Esophagus muscularis mucosa (tissue), 4 donors: ENCODE data around the gene GSTO1. TPM values are rescaled to one million over a fixed set of nuclear protein-coding genes. Genes with fewer than 3 reads are reported as not detected.
"Not testable (repeated sequence)": the region's sequence is repeated elsewhere in the genome, so short reads cannot be mapped to it uniquely, and the experiment has no call there.

Experiments used
- DNase-seq: peaks from one replicate; pipeline ENCODE4 v3.0.0-alpha.2; 2017; ENCODE audit errors: extremely low spot score
- H3K27ac ChIP-seq, 4 donors: fragments of 200-600 bp; sonication (generic); replicated peaks in 1 of 4; 1 replicate in 3 of 4; 2 replicates in 1 of 4; pipeline ENCODE4 v1.5.1; 2016 to 2019; ENCODE audit warnings: mild to moderate bottlenecking in 1 of 4
- H3K27me3 ChIP-seq, 4 donors: fragments of 200-600 bp; sonication (generic); one replicate each; pipeline versions ENCODE4 v1.5.1 to v1.6.0; 2016 to 2019
- H3K36me3 ChIP-seq, 4 donors: fragments of 200-600 bp; sonication (generic); one replicate each; pipeline ENCODE4 v1.5.1; 2016 to 2019
- H3K4me1 ChIP-seq, 4 donors: fragments of 200-600 bp; sonication (generic); one replicate each; pipeline ENCODE4 v1.5.1; 2016 to 2019
- H3K4me3 ChIP-seq, 4 donors: fragments of 200-600 bp; sonication (generic); 1 replicate in 2 of 4; 2 replicates in 2 of 4; pipeline ENCODE4 v1.5.1; 2016 to 2019; ENCODE audit warnings: mild to moderate bottlenecking in 4 of 4, moderate library complexity in 1 of 4
- H3K9me3 ChIP-seq, 4 donors: fragments of 200-600 bp; sonication (generic); 1 replicate in 3 of 4; 2 replicates in 1 of 4; pipeline ENCODE4 v1.5.1; 2016 to 2019
- EP300 ChIP-seq: sonication (generic); formaldehyde crosslinking; IDR thresholded peaks from one replicate; pipeline ENCODE4 v1.6.1; 2017; ENCODE audit warnings: antibody characterized with exemption
- POLR2A ChIP-seq: fragments of 450-650 bp; IDR thresholded peaks from one replicate; pipeline ENCODE4 v1.6.1; 2017; ENCODE audit warnings: antibody characterized with exemption, moderate library complexity, mild to moderate bottlenecking, low read depth
- POLR2AphosphoS5 ChIP-seq, 2 donors: sonication (generic); formaldehyde crosslinking; IDR thresholded peaks; one replicate each; pipeline ENCODE4 v1.6.1; 2017; ENCODE audit warnings: antibody characterized with exemption in 2 of 2
- WGBS: methylation state at CpG from one replicate; pipeline ENCODE4 v1.1.5; 2018; 5-methylcytosine and 5-hydroxymethylcytosine counted together
- intact Hi-C: fragments of 100-400 bp; cut with DNase I; formaldehyde crosslinking; loops from one replicate; pipeline ENCODE4 v1.15.1; 2023
- total RNA-seq, 4 donors: library from RNA; depleted of rRNA; stranded (reverse); fragments of >200 nt; gene quantifications; one replicate each; pipeline versions ENCODE4 v1.1.0 to v1.2.1, GENCODE V29; 2016
- TF ChIP-seq, protein P1 (sequence below), 3 experiments: fragments of 200-600 bp in 2 of 3; fragments of 450-650 bp in 1 of 3; sonication (generic) in 2 of 3; IDR thresholded peaks; one replicate each; pipeline ENCODE4 v1.5.1; 2017 to 2019; ENCODE audit warnings: antibody characterized with exemption in 3 of 3, mild to moderate bottlenecking in 2 of 3, moderate library complexity in 1 of 3

Gene GSTO1
- total RNA-seq, 4 donors from 2014 or later, result 123 to 172 (median 152) TPM

DNA sequence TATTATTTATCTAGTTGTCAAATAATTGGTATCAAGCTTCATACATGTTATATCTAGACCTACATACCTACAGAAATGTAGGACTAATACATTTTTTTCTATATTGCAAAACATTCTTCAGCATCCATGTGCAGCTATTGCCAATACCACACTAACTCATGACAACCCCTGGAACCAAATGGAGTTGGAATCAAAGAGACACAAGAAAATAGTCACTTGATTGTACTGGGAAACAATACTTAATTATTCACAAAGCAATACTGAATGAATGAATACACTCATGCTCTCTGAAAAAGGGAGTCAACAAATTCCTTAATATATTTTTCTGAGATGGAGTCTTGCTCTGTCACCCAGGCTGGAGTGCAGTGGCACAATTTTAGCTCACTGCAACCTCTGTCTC is 12.1 kb upstream of the GSTO1 start:
- Histone ChIP-seq H3K27me3 (no peaks in the 10 kb centered on the region), H3K9me3 (no peaks in the 10 kb centered on the region), H3K36me3 (no peaks in the 10 kb centered on the region), H3K4me1 (no peaks in the 10 kb centered on the region), H3K27ac (no peak overlapping the region), H3K4me3 (no peak overlapping the region)
- TF ChIP-seq, protein P1, sequence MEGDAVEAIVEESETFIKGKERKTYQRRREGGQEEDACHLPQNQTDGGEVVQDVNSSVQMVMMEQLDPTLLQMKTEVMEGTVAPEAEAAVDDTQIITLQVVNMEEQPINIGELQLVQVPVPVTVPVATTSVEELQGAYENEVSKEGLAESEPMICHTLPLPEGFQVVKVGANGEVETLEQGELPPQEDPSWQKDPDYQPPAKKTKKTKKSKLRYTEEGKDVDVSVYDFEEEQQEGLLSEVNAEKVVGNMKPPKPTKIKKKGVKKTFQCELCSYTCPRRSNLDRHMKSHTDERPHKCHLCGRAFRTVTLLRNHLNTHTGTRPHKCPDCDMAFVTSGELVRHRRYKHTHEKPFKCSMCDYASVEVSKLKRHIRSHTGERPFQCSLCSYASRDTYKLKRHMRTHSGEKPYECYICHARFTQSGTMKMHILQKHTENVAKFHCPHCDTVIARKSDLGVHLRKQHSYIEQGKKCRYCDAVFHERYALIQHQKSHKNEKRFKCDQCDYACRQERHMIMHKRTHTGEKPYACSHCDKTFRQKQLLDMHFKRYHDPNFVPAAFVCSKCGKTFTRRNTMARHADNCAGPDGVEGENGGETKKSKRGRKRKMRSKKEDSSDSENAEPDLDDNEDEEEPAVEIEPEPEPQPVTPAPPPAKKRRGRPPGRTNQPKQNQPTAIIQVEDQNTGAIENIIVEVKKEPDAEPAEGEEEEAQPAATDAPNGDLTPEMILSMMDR (IDR thresholded peaks at IDR 0.05), result no peak
- TF ChIP-seq POLR2A (no peak), POLR2AphosphoS5 (IDR thresholded peaks at IDR 0.05) (no peak), EP300 (no peak)
- DNase-seq, result no peak
- intact Hi-C loops, result no loop called here

DNA sequence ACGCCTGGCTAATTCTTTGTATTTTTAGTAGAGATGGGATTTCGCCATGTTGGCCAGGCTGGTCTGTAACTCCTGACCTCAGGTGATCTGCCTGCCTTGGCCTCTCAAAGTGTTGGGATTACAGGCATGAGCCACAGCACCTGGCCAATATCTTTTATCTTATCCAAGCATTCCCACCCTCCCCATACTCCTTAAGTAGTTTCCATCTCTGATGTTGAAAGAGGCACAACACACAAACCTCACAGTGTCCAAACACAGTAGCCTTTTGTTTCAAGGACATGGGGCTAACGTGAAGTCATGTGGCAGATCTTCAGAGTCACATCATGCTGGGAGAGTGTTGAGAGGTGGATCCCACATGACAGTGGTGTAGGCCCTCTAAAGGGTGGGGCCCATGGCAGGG is 11.7 kb upstream of the GSTO1 start:
- WGBS, result 85% methylated on average over 3 of the region's 3 CpGs
- intact Hi-C loops, DNase-seq, H3K27me3 ChIP-seq, H3K9me3 ChIP-seq, H3K36me3 ChIP-seq, H3K27ac ChIP-seq, H3K4me3 ChIP-seq, H3K4me1 ChIP-seq: not testable (repeated sequence)

DNA sequence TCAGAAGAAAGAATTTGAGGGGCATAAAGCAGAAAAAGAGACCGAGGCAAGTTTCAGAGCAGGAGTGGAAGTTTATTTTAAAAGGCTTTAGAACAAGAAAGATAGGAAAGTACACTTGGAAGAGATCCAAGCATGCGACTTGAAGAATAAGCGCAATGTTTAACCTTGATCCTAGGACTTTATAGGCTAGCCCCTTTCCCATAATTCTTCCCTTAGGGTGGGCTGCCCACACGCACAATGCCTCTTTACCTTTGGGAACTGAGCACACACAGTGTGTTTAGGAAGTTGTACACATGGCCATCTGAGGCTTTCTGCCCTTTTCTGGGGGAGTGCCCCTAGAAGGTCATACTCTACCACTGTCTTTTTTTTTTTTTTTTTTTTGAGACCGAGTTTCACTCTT is 11.2 kb upstream of the GSTO1 start:
- H3K4me3 ChIP-seq, result no peak overlapping the region
- no peak overlapping the region for H3K27ac ChIP-seq
- H3K4me1 ChIP-seq, result no peaks in the 10 kb centered on the region
- H3K27me3 ChIP-seq, result no peaks in the 10 kb centered on the region
- no peaks in the 10 kb centered on the region for H3K36me3 ChIP-seq
- TF ChIP-seq EP300 (no peak), POLR2AphosphoS5 (IDR thresholded peaks at IDR 0.05) (no peak), POLR2A (no peak)
- TF ChIP-seq, protein P1 (IDR thresholded peaks at IDR 0.05), result no peak
- H3K9me3 ChIP-seq, result no peaks in the 10 kb centered on the region
- no peak for DNase-seq
- WGBS, result 63% methylated on average over 5 of the region's 5 CpGs
- intact Hi-C loops, result no loop called here

DNA sequence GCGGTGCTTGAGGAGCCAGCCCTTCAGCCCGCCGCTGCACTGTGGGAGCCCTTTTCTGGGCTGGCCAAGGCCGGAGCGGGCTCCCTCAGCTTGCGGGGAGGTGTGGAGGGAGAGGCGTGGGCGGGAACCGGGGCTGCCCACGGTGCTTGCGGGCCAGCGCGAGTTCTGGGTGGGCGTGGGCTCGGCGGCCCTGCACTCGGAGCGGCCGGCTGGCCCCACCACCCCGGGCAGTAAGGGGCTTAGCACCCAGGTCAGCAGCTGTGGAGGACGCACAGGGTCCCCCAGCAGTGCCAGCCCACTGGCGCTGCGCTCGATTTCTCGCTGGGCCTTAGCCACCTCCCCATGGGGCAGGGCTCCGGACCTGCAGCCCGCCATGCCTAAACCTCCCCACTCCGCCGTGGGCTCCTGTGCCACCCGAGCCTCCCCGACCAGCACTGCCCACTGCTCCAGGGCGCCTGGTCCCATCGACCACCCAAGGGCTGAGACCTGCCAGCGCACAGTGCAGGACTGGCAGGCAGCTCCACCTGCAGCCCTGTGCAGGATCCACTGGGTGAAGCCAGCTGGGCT is 9.5 kb upstream of the GSTO1 start:
- no peak overlapping the region for H3K27ac ChIP-seq
- intact Hi-C loops, result no loop called here
- H3K27me3 ChIP-seq, result no peaks in the 10 kb centered on the region
- WGBS, result 93% methylated on average over 20 of the region's 34 CpGs
- no peak for DNase-seq
- H3K4me1 ChIP-seq, result no peaks in the 10 kb centered on the region
- TF ChIP-seq, protein P1 (IDR thresholded peaks at IDR 0.05), result no peak
- no peak for TF ChIP-seq POLR2AphosphoS5 (IDR thresholded peaks at IDR 0.05)
- no peak for TF ChIP-seq POLR2A
- TF ChIP-seq EP300, result no peak
- no peaks in the 10 kb centered on the region for H3K9me3 ChIP-seq
- H3K4me3 ChIP-seq, result no peak overlapping the region
- no peaks in the 10 kb centered on the region for H3K36me3 ChIP-seq

DNA sequence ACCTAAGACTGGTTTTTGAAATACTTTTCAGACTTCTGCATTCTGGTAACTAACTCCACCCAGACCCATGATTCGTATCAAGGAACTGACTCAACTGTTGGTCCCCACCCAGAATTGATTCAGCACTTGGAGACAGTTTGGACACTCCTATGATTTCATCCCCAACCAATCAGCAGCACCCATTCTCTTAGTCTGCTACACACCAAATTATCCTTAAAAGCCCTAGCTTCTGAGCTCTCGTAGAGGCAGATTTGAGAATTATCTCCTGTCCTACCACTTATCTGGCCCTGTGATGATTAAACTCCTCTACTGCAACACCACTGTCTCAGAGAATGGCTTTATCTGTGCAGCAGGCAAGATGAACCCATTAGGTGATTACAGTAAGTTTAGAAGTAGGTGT is 7.7 kb upstream of the GSTO1 start:
- 41% methylated on average over 2 of the region's 2 CpGs for WGBS
- Histone ChIP-seq H3K4me3 (no peak overlapping the region), H3K4me1 (no peaks in the 10 kb centered on the region), H3K27me3 (no peaks in the 10 kb centered on the region), H3K27ac (no peak overlapping the region), H3K36me3 (no peaks in the 10 kb centered on the region), H3K9me3 (no peaks in the 10 kb centered on the region)
- intact Hi-C loops, result no loop called here
- TF ChIP-seq POLR2A, result no peak
- no peak for TF ChIP-seq EP300
- TF ChIP-seq, protein P1 (IDR thresholded peaks at IDR 0.05), result no peak
- TF ChIP-seq POLR2AphosphoS5 (IDR thresholded peaks at IDR 0.05), result no peak
- no peak for DNase-seq
